SKM-1 treated with dmso at 0.1 percent for 144 hours (cell line): ENCODE measurements around the gene SNX30.

Experiments
- DNase-seq: peaks from one replicate; lab custom pipeline; 2025; ENCODE audit not compliant: unreplicated experiment; lab: John Stamatoyannopoulos, UW

SNX30 gene

GRCh38 chr9:112782218-112782617, 31.7 kb downstream of the SNX30 start:
- DNase-seq = no peak

DNA sequence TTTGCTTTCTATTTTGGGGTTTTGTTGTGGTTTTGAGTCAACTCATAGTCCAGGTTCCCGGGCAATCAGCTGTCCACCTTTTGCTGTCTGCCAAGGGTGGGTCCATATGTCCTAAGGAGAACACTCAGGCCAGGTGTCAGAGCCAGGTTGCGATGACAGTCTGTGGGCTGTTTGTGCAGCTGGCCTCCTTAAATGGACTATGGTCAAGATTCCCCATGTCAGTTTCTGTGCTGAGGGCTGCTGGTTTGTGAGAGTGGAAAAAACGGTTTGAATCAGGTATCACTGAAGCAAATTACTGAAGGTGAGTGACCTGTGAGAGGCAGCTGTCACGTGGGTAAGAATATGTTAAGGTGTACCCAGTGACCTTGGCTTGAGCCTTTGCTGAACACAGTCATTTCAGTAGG, 33.0 kb downstream of the SNX30 start:
- no peak for DNase-seq

- DNase-seq = no peak
Observed at GRCh38 chr9:112784020-112784785, 33.6 kb downstream of the SNX30 start.

DNA sequence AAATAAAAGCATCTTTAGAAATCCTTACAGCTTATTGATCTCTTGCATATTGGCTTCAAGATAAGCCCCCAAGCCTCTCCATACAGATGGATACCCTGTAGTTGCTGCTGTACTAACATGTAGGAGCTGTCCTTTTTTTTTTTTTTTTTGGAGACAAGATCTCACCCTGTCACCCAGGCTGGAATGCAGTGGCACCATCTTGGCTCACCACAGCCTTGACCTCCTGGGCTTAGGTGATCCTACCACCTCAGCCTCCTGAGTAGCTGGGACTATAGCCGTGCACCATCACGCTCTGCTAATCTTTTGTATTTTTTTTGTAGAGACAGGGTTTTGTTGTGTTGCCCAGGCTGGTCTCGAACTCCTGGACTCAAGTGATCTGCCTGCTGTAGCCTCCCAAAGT, 35.4 kb downstream of the SNX30 start:
- no peak for DNase-seq

- DNase-seq = no peak
Observed at GRCh38 chr9:112786829-112787520, 36.4 kb downstream of the SNX30 start.

DNA sequence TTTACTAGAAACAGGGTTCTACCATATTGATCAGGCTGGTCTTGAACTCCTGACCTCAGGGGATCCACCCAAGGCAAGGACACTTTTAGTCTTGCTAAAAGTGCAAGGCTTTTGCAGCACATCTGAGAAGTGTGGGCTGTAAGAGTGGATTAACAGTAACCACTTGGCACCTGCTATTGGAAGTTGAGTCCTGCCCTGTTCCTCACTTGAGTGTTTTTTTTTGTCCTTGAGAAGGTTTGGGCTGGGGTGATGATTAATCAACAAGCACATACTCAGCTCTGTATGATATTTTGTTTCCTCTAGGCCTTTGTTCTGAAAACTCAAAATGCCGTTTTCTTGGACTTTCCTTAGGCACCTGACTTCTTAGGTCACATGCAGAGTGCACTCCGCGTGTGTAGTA, 37.4 kb downstream of the SNX30 start:
- no peak for DNase-seq

DNA sequence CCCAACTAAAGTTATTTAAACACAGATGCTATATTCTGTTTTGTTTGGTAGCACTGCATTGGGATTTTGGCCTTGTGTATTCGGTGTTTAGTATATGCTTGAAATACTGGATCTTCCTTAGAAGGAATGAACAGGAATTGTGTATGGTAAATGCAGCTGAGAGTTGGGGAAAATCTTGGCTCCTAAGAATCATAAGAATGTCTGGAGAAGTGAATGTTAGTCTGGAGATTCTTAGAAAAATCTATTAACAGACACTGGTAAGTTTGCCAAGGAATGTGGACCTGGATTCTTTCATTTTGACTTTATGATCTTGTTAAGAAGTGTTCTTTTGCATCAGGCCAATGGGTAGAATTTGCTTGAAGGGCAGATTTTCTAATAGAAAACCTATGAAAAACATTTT, 38.9 kb downstream of the SNX30 start:
- DNase-seq = no peak

GRCh38 chr9:112789891-112790774, 39.6 kb downstream of the SNX30 start:
- no peak for DNase-seq

- DNase-seq = no peak
Observed at GRCh38 chr9:112792670-112793069, 42.1 kb downstream of the SNX30 start.

DNA sequence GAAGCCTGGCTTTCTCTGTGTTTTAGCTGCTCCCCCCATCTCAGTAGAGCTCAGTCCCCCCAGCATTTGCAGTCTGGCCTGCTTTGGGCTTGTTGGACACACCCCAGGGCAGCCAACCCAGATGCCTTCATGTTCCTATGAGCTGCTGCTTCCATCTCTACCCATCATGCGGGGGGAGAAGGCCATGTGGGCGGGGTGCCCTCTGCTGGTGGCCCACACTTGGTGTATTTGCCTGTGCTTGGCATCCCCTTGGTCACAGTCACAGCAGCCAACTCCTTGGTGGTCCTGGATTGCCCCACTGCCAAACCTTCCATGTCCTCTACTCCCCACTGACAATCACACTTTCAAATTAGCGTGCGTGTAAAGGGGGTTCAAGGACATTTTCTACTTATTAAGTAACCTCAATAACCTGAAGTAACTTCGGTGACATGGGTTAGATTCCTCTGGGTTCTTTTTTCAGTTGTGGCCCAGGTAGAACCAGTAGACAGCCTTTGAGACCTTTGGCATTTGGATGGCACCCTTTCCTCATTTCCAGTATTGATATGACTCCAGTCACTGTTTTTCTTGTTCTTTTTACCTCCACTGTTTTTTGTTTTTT, 42.8 kb downstream of the SNX30 start:
- DNase-seq = peak; percentile 11

GRCh38 chr9:112794731-112795130, 44.2 kb downstream of the SNX30 start:
- DNase-seq = no peak

DNA sequence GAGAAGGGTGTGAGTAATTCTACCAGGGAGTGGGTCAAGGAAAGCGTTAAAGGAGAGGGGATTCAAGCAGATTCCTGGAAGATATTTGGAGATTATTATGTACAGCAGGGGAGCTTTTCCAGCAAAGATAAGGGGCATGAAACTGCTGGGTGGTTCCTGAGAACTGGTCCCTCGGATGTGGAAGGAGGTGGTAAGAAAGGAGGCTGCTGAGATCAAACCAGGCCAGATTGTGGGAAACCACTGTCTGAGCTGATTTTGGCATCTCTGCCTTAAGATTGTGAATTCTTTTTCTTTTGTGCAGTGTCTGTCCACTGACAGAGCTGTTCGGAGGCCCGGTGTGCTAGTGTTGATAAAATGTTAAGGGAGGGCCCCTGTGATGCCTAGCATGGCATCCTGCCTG, 45.4 kb downstream of the SNX30 start:
- no peak for DNase-seq

DNA sequence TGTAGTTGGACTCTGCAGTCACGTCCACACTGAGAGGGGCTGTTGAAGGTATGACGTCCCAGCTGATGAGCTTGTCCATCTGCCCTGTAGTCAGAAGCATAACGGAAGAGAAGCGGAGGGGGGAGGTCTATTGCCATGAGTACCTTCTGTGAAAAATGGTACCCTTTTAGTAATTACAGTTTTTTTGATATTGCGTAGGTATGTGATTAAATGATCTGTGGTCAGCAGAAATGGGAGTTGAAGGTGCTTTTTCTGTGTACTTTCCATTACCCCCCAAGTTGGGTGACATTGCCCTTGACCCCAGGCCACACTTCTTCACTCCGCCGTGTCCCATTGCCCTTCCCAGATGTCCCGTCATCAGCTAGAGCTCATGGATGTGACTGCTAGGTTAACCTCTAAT, 45.9 kb downstream of the SNX30 start:
- no peak for DNase-seq

GRCh38 chr9:112809351-112809848, 58.8 kb downstream of the SNX30 start:
- DNase-seq = peak; percentile 46

- DNase-seq = no peak
Observed at GRCh38 chr9:112809906-112810305, 59.3 kb downstream of the SNX30 start.

GRCh38 chr9:112810696-112811490, 60.3 kb downstream of the SNX30 start:
- no peak for DNase-seq

- DNase-seq = no peak
Observed at GRCh38 chr9:112811518-112811917, 61.0 kb downstream of the SNX30 start.

GRCh38 chr9:112815868-112816267, 65.3 kb downstream of the SNX30 start:
- DNase-seq = no peak

- no peak for DNase-seq
Observed at GRCh38 chr9:112817860-112818203, 67.3 kb downstream of the SNX30 start.
